Esophagus muscularis mucosa (tissue), 4 donors: Measurements from ENCODE around the gene GALNT14.

Experiments
- CTCF ChIP-seq, 3 experiments: fragments of 200-600 bp in 2 of 3; fragments of 450-650 bp in 1 of 3; sonication (generic) in 2 of 3; IDR thresholded peaks; one replicate each; pipeline ENCODE4 v1.5.1; 2017 to 2019; ENCODE audit warnings: antibody characterized with exemption in 3 of 3, mild to moderate bottlenecking in 2 of 3, moderate library complexity in 1 of 3
- EP300 ChIP-seq: sonication (generic); formaldehyde crosslinking; IDR thresholded peaks from one replicate; pipeline ENCODE4 v1.6.1; 2017; ENCODE audit warnings: antibody characterized with exemption
- POLR2A ChIP-seq: fragments of 450-650 bp; IDR thresholded peaks from one replicate; pipeline ENCODE4 v1.6.1; 2017; ENCODE audit warnings: antibody characterized with exemption, moderate library complexity, mild to moderate bottlenecking, low read depth

GRCh38 chr2:30998672-30999071 lies 139.6 kb downstream of the GALNT14 start:
- TF ChIP-seq CTCF (IDR thresholded peaks at IDR 0.05) (no peak), POLR2A (no peak), EP300 (no peak)
